LHCN-M2 (cell line): ENCODE results near the gene SLC6A18. TPM values are rescaled to one million over a fixed set of nuclear protein-coding genes. Genes with fewer than 3 reads are reported as not detected.

Source experiments
- DNase-seq: peaks from one replicate; pipeline ENCODE4 v3.0.0-alpha.2; 2012; ENCODE audit warnings: low read depth
- total RNA-seq: library from RNA; depleted of rRNA; stranded (reverse); fragments of >200 nt; gene quantifications from 2 replicates; pipeline ENCODE4 v1.2.3, GENCODE V29; 2014

The SLC6A18 gene
- total RNA-seq, 1 experiment from 2014 or later, result not detected

DNA sequence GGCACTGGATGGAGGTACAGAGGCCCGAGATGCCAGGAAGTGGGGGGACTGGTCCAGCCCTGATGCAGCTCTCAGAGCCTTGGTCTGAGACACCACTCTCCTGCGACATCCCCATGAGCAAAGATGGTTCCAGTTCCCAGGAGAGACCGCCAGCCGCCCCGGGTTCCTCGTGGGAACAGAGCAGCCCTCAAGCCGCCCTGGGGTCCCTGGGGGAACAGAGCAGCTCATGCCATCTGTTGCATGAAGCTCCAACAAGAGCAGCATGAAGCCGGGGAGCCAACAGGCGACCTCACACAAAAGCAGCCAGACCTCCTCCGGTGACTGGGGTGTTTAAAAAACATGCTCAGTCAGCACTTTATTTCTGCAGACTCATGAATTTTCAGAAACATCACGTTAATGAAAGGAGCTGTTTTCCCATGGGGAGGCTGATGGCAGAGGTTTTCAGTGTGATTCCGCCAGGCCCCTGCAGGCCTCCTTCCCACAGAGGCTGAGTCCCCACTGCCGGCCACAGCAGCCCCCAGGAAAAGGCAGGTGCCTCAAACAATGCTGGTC lies 6.2 kb downstream of the SLC6A18 start:
- no peak for DNase-seq

DNA sequence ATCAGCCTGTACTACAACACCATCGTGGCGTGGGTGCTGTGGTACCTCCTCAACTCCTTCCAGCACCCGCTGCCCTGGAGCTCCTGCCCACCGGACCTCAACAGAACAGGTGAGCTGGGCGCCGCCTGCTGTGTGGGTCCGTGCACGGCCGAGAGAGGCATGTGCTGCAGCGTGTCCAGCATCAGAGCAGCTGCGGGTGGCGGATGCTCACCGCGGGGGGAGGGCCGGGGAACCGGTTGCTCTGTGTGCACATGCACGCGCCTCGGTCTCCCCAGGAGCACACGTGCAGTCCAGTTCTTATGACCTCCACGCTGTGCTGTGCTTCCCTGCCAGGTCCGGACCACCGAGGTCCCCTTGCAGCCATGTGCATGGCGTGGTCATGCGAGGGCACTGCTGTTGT lies 7.6 kb downstream of the SLC6A18 start:
- no peak for DNase-seq

GRCh38 chr5:1235379-1235778 lies 10.2 kb downstream of the SLC6A18 start:
- no peak for DNase-seq

GRCh38 chr5:1235838-1236237 lies 10.7 kb downstream of the SLC6A18 start:
- DNase-seq, result no peak

DNA sequence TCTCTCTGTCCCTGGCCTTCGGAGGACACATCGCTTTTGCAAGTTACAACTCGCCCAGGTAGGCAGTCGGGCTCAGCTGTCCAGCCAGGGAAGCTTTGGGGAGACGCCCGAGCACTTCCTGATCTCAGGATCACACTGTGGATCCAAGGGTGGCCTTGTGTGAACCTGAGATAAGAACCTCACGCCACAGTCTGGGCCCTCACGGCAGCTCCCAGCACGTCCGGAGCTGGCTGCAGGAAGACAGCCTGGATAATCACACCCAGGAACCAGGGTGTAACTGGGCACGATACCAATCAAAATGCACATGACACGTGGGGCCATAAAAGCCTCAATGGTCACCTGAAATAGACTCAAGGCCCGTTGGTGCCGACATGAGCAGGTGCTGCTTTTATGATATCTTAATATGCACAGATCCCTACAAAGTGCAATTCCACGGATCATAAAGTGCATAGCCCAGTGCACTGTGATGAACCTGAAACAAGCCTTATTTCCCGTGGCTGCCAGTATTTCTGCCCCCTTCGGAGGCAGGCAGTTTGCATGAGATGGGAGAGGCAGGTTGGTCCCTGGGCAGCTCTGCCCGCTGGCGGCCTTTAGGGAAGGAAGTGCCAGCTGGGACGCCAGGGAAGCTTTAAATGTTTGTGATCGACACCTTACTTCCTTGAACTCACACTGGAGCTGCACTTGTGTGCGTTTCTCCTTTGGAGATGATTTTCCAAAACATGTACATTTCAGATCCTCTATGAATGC lies 14.5 kb downstream of the SLC6A18 start:
- DNase-seq, result no peak

DNA sequence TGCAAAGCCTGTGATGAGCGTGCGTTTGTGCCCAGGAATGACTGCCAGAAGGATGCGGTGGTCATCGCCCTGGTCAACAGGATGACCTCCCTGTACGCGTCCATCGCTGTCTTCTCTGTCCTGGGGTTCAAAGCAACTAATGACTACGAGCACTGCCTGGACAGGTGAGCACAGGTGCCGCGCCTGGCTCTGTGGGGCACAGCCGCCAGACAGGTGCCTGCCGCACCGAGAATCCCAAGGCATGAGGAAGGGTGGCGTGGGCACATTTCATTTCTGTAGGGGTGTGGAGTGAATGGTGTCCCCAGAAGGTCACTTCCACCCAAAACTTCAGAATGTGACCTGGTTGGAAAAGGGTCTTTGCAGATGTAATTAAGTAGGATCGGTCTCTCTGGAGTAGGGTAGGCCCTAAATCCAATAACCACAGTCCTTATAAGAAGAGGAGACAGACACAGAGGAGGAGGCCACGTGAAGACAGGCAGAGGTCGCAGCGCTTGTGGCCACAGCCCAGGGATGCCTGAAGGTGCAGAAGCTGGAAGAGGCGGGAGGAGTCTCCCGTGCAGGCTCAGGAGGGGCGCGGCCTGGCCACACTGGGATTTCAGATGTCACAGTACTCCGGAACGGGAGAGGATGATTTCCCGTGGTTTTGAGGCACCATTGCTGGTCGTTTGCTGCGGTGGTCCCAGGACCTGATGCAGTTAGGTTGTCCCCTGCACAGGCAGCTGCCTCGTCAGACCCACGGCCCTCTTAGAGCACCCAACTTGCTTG lies 15.5 kb downstream of the SLC6A18 start:
- DNase-seq, result no peak

DNA sequence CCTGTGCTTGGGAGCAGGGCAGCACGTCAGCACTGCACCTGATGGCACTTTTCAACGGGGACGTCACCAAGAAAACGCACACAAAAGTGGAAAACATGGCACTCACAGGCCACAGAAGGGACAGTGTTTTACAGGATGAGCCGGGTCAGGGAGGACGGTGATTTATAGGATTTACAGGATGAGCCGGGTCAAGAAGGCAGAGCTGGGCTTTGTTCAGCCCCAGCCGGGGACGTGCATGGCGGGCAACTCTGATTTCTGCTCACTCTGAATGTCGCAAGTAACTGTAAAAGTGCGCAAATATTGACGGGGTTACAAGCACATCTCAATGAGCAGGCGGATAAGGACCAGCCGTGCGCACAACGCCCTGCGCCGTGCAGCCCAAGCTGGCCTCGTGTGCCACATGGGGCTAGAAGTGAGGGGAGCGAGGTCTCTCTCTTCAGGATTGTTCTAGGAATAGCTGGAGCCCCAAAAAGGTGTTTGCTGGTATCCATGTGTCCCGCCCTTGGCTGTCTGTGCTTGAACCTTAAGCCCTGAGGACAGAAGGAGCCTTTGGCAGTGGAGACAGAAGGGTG lies 16.4 kb downstream of the SLC6A18 start:
- DNase-seq, result no peak

- no peak for DNase-seq
Observed at GRCh38 chr5:1242733-1243486, 17.7 kb downstream of the SLC6A18 start.

- DNase-seq, result no peak
Observed at GRCh38 chr5:1243487-1244130, 18.4 kb downstream of the SLC6A18 start.

DNA sequence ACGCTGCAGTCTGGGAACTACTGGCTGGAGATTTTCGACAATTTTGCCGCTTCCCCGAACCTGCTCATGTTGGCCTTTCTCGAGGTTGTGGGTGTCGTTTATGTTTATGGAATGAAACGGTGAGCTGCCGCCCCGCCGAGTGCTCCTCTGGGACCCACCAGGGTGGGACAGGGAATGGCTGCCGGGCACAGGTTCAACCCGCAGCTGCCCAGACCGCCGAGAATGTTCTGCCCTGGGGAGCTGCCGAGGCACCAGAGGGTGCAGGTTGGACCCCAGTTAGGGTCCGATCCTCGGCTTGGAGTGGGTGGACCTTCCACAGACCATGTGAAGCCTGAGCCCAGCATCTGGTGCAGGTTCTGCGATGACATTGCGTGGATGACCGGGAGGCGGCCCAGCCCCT lies 19.1 kb downstream of the SLC6A18 start:
- no peak for DNase-seq

- DNase-seq, result no peak
Observed at GRCh38 chr5:1244976-1245375, 19.8 kb downstream of the SLC6A18 start.

DNA sequence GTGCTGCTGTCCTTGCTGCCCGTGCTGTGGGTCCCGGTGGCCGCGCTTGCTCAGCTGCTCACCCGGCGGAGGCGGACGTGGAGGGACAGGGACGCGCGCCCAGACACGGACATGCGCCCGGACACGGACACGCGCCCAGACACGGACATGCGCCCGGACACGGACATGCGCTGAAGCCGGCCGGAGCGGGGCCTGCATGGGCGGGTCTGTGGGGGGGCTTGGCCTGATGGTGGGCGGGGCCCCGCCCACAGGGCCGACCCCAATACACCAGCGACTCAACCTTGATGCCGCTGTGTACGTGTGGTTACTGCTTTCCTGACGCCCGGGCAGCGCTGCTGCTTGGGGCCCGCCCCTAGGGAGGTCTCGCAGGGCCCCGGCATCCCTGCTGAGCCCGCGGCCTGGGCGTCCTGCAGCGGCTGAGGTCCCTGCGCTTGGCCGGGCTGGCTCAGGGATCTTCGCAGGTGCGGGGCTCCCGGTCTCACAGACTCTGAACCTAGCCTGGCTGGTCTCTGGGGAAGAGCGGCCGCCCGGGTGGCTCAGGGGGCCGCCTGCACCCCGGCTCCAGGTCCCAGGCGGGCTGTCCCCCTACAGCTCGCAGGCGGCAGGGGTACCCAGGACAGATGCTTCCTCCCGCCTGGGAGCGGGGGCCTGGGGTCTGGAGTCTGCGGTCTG lies 20.9 kb downstream of the SLC6A18 start:
- no peak for DNase-seq

- peak; percentile 14 for DNase-seq
Observed at GRCh38 chr5:1246711-1247431, 21.7 kb downstream of the SLC6A18 start.

GRCh38 chr5:1247811-1248210 lies 22.6 kb downstream of the SLC6A18 start:
- DNase-seq, result no peak

GRCh38 chr5:1249366-1250280 lies 24.4 kb downstream of the SLC6A18 start:
- no peak for DNase-seq

DNA sequence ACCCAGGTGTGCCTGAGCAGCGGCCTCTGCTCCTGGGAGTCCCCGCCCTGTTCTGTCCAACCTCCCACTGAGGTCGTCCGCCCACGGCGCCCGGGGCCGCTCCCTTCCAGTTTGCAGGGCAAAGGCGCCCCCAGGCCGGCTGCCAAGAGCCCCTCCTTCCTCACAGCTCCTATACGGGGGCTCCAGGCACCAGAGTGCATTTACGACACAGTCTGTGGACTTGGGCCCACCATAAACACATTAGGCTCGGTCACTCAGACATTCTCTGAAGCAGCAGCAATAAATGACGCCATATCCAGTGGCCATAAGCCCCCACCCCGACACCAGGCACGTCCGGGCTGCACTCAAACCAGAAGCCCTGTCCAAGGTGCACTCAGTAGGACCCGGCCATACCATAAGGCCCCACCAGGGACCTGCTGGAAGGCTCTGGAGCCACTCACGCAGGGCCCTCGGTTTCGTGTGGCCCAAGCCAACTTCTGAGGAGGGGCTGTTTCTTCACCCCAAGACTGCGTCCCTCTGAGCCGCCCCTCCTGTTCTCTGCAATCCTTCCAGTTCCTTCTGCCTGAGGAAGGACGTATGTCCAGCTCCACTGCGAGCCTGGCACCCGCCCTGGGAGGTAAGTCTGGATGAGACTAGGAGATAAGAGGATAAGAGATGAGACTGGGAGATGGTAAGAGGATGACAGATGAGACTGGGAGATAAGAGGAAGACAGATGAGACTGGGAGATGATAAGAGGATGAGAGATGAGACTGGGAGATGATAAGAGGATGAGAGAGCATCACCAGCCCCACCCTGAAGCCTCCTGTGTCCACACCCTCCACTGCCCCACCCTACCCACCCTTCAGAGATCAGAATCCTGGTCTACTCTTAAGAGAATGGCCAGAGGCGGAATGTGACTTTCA lies 26.7 kb downstream of the SLC6A18 start:
- DNase-seq, result no peak

DNA sequence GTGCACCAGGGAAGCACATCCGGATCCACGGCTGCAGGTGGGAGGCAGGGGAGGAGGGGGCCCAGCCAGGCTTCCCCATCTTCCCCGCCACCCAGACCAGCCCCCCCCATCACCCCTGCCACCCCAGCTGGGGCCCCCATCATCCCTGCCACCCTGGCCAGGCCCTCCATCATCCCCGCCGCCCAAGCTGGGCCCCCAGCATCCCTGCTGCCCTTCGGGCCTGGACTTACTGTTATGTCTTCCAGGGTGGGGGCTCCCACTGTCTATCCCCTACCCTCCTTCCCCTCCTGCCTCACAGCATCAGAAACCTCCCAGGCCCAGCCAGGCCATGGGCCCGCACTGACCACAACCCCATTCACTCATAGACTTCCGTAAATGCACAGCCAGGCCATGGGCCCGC lies 27.5 kb downstream of the SLC6A18 start:
- no peak for DNase-seq
